T-helper 2 cell treated with Interferon-gamma antibody and Interleukin-4, amounts not matched to agents 5 μg/mL and 100 μg/mL, for 36 hours (primary cell): ENCODE results near the gene USP40.
A peak's percentile ranks its signal among the peaks of the same experiment; 100 is the strongest.

Experiments
- DNase-seq: peaks from one replicate; pipeline ENCODE4 v3.0.0; 2021; ENCODE audit warnings: low spot score
- H3K27ac Mint-ChIP-seq: one replicate; pipeline ENCODE4 v1.8.0; 2021; ENCODE audit warnings: mild to moderate bottlenecking, mixed read lengths
- H3K27me3 Mint-ChIP-seq: one replicate; pipeline ENCODE4 v1.8.0; 2021; ENCODE audit warnings: low read depth, mixed read lengths
- H3K36me3 Mint-ChIP-seq: one replicate; pipeline ENCODE4 v1.8.0; 2021; ENCODE audit warnings: low read depth, mixed read lengths
- H3K4me1 Mint-ChIP-seq: one replicate; pipeline ENCODE4 v1.8.0; 2021; ENCODE audit warnings: low read depth, mixed read lengths
- H3K4me3 Mint-ChIP-seq: one replicate; pipeline ENCODE4 v1.8.0; 2022; ENCODE audit warnings: mild to moderate bottlenecking, moderate library complexity, mixed read lengths
- H3K9me3 Mint-ChIP-seq: one replicate; pipeline ENCODE4 v1.8.0; 2021; ENCODE audit warnings: mixed read lengths

Gene USP40

DNA sequence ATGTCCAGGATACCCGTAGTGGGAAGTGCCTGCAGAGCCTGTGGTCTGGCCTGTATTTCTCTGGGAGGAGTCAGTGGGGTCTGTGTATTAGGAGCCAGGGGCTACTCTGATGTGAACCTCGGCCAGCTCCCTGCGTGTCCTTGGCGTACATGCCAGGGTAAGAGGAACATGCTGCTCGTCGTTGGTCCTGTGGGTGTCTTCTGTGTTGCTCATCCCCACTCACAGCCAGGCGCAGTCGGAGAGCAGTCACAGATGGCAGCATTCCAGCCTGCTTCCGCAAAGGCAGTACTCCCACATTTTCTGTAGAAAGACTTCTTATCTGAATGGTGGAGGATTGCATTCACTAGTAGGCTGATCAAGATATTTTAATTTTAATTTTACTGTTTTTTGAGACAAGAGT, 127.4 kb downstream of the USP40 start:
- DNase-seq, result no peak
- H3K27me3 Mint-ChIP-seq, result no peaks in the 10 kb centered on the region
- H3K36me3 Mint-ChIP-seq, result peaks cover 55% of the 10 kb centered on the region
- H3K4me3 Mint-ChIP-seq, result no peak overlapping the region
- no peaks in the 10 kb centered on the region for H3K9me3 Mint-ChIP-seq
- peaks cover 5% of the 10 kb centered on the region for H3K4me1 Mint-ChIP-seq
- no peak overlapping the region for H3K27ac Mint-ChIP-seq

- DNase-seq, result no peak
- Mint-ChIP-seq H3K4me3 (no peak overlapping the region), H3K27me3 (no peaks in the 10 kb centered on the region), H3K4me1 (peaks cover 5% of the 10 kb centered on the region), H3K27ac (no peak overlapping the region), H3K36me3 (peaks cover 55% of the 10 kb centered on the region), H3K9me3 (no peaks in the 10 kb centered on the region)
These were observed 127.9 kb downstream of the USP40 start for GRCh38 chr2:233438573-233439147.

- H3K4me3 Mint-ChIP-seq, result no peak overlapping the region
- H3K9me3 Mint-ChIP-seq, result no peaks in the 10 kb centered on the region
- H3K4me1 Mint-ChIP-seq, result peaks cover 6% of the 10 kb centered on the region
- DNase-seq, result no peak
- H3K27ac Mint-ChIP-seq, result no peak overlapping the region
- no peaks in the 10 kb centered on the region for H3K27me3 Mint-ChIP-seq
- H3K36me3 Mint-ChIP-seq, result peaks cover 54% of the 10 kb centered on the region
These were observed 129.1 kb downstream of the USP40 start for GRCh38 chr2:233437439-233437955.

DNA sequence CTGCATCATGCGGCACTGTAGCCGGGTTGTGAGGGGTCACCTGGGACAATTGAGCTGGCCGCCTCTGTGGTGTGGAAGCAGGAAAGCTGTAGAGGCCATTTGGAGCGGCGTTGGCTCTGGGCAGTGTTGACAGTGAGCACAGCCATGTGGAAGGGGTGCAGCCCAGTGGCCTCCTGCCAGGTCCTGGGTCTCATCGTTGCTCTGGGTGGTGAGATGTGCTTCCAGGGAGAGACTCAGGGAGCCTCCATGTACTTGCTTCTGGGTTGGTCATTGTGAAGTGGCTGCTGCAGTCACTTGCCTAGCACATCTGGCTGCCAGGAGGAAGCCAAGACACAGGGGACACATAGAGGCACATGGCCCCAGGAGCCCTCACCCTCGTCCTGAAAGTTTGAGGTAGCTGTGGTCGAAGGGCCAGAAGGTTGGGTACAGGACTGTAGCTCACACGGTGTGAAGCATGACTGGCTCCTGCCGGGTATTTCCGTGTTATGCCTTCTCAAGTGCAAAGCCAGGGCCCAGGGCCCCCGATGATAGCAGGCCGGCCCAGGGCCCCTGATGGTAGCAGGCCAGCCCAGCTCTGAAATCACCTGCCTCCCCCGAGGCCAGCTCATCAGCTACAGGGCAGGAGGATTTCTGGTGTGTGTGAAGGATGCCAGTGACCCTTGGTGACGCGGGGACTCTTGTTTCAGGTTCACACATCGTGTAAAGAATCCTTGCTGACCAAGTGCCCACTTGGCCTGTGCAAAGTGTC, 129.7 kb downstream of the USP40 start:
- H3K27me3 Mint-ChIP-seq, result no peaks in the 10 kb centered on the region
- no peak overlapping the region for H3K27ac Mint-ChIP-seq
- no peaks in the 10 kb centered on the region for H3K9me3 Mint-ChIP-seq
- peaks cover 6% of the 10 kb centered on the region for H3K4me1 Mint-ChIP-seq
- peaks cover 49% of the 10 kb centered on the region for H3K36me3 Mint-ChIP-seq
- DNase-seq, result no peak
- no peak overlapping the region for H3K4me3 Mint-ChIP-seq

GRCh38 chr2:233436191-233436581, 130.4 kb downstream of the USP40 start:
- Mint-ChIP-seq H3K4me3 (no peak overlapping the region), H3K4me1 (peaks cover 6% of the 10 kb centered on the region), H3K27ac (peak overlapping the region; percentile 21), H3K9me3 (no peaks in the 10 kb centered on the region), H3K36me3 (peaks cover 51% of the 10 kb centered on the region), H3K27me3 (no peaks in the 10 kb centered on the region)
- DNase-seq, result no peak

DNA sequence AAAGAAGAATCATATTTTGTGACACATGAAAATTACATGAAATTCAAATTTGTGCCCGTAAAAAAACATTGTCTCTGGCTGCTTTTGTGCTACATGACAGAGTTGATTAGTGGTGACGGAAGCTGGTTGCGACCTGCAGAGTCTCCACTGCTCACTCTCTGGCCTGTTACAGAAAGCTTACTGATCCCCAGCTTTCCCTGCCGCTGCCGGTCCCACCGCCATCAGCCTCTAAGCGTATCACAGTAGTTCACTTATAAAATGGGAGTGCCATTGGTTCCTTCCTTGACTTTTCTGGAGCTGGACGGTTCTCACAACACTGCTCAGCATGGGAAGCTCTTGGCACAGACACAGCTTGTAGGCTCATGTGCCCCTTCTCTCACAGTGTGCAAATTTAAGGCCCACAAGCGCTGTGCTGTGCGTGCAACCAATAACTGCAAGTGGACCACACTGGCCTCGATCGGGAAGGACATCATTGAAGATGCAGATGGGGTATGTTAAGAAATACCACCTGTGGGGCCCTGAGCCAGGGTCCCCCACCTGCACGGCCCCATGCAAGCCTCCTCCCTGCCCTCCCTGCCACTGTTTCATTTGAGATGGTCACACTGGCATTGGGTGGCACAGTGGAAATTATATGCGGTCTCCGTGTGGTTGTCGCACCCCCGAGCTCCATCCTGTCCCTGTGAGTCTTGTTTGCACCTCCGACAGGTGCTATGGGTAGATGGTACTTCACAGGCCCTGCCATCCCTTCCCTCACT, 131.0 kb downstream of the USP40 start:
- H3K4me1 Mint-ChIP-seq, result peaks cover 6% of the 10 kb centered on the region
- H3K36me3 Mint-ChIP-seq, result peaks cover 49% of the 10 kb centered on the region
- no peak overlapping the region for H3K4me3 Mint-ChIP-seq
- no peak for DNase-seq
- no peaks in the 10 kb centered on the region for H3K27me3 Mint-ChIP-seq
- peak overlapping the region; percentile 21 for H3K27ac Mint-ChIP-seq
- H3K9me3 Mint-ChIP-seq, result no peaks in the 10 kb centered on the region

DNA sequence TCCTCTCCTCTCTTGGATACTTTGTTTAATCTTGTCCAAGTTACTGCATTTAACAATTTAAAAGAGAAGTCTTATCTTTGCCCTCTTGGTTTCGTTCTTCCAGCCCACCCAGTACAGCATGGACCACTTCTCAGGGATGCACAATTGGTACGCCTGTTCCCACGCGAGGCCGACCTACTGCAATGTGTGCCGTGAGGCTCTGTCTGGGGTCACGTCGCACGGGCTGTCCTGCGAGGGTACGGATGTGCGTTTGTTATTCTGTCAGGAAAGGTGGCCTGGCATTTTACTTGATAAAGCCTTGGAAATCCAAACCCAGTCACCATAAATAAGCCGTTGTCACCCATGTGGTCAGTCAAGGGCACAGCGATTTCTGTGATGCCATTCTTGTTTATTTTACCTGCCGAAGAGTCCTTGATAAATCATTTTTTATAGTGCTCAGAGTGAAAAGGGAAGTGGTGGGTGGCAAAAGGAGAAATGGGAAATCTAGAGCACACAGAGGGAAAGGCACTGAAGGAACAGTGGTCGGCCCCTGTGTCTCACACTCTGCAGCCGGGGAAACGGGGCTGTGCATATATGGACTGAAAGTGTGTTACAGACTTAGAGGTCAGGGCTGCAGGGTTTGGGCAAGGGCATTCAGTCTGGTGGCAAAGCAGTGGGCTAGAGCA, 131.8 kb downstream of the USP40 start:
- H3K4me1 Mint-ChIP-seq, result peaks cover 12% of the 10 kb centered on the region
- peaks cover 44% of the 10 kb centered on the region for H3K36me3 Mint-ChIP-seq
- H3K27me3 Mint-ChIP-seq, result no peaks in the 10 kb centered on the region
- no peak for DNase-seq
- H3K27ac Mint-ChIP-seq, result no peak overlapping the region
- no peak overlapping the region for H3K4me3 Mint-ChIP-seq
- H3K9me3 Mint-ChIP-seq, result no peaks in the 10 kb centered on the region

- no peak for DNase-seq
- H3K4me3 Mint-ChIP-seq, result no peak overlapping the region
- H3K27ac Mint-ChIP-seq, result no peak overlapping the region
- H3K9me3 Mint-ChIP-seq, result no peaks in the 10 kb centered on the region
- H3K4me1 Mint-ChIP-seq, result peaks cover 22% of the 10 kb centered on the region
- peaks cover 39% of the 10 kb centered on the region for H3K36me3 Mint-ChIP-seq
- no peaks in the 10 kb centered on the region for H3K27me3 Mint-ChIP-seq
These were observed 132.8 kb downstream of the USP40 start for GRCh38 chr2:233433794-233434193.

DNA sequence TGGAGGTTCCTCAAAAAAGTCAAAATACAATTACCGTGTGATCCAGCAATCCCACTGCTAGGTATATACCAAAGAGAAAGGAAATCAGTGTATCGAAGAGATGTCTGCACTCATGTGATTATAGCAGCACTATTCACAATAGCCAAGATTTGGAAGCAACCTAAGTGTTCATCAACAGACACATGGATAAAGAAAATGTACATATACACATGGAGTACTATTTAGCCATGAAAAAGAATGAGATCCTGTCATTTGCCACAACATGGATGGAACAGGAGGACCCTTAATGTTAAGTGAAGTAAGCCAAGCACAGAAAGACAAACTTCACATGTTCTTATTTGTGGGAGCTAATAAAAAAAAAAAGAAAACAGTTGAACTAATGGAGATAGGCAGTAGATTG, 133.6 kb downstream of the USP40 start:
- Mint-ChIP-seq H3K4me1 (peaks cover 27% of the 10 kb centered on the region), H3K36me3 (peaks cover 41% of the 10 kb centered on the region), H3K27ac (no peak overlapping the region)

DNA sequence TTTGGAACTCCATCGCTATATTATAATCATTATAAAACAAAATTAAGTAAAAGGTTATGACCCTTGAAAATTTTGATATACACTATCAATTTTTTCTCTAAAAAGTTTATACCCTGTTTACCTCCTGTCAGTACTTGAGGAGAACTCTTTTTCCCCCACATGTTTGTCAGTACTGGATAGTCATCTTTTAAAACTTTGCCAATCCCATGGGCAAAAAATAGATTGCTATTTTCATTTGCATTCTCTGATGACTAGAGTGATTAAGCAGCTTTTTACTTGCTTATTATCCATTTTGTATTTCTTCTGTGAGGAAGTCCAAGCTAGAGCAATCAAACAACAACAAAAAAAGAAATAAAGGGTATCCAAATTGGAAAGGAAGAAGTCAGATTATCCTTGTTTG, 135.9 kb downstream of the USP40 start:
- no peak overlapping the region for H3K27ac Mint-ChIP-seq
- no peaks in the 10 kb centered on the region for H3K27me3 Mint-ChIP-seq
- no peak for DNase-seq
- peaks cover 15% of the 10 kb centered on the region for H3K9me3 Mint-ChIP-seq
- H3K4me1 Mint-ChIP-seq, result peaks cover 41% of the 10 kb centered on the region
- no peak overlapping the region for H3K4me3 Mint-ChIP-seq
- peaks cover 54% of the 10 kb centered on the region for H3K36me3 Mint-ChIP-seq

More for the DNA sequence above, 133.6 kb downstream of the USP40 start:
- DNase-seq, result no peak
- Mint-ChIP-seq H3K9me3 (no peaks in the 10 kb centered on the region), H3K27me3 (no peaks in the 10 kb centered on the region), H3K4me3 (no peak overlapping the region)

GRCh38 chr2:233430081-233430480, 136.5 kb downstream of the USP40 start:
- H3K36me3 Mint-ChIP-seq, result peaks cover 52% of the 10 kb centered on the region
- H3K27ac Mint-ChIP-seq, result peak overlapping the region; percentile 53
- no peak for DNase-seq
- peaks cover 16% of the 10 kb centered on the region for H3K9me3 Mint-ChIP-seq
- H3K4me1 Mint-ChIP-seq, result peaks cover 43% of the 10 kb centered on the region
- peak overlapping the region; percentile 56 for H3K4me3 Mint-ChIP-seq
- no peaks in the 10 kb centered on the region for H3K27me3 Mint-ChIP-seq

GRCh38 chr2:233429175-233429897, 137.2 kb downstream of the USP40 start:
- H3K4me1 Mint-ChIP-seq, result peaks cover 45% of the 10 kb centered on the region
- DNase-seq, result no peak
- peaks cover 48% of the 10 kb centered on the region for H3K36me3 Mint-ChIP-seq
- H3K9me3 Mint-ChIP-seq, result peaks cover 16% of the 10 kb centered on the region
- no peaks in the 10 kb centered on the region for H3K27me3 Mint-ChIP-seq
- peak overlapping the region; percentile 56 for H3K4me3 Mint-ChIP-seq
- H3K27ac Mint-ChIP-seq, result peak overlapping the region; percentile 50

DNA sequence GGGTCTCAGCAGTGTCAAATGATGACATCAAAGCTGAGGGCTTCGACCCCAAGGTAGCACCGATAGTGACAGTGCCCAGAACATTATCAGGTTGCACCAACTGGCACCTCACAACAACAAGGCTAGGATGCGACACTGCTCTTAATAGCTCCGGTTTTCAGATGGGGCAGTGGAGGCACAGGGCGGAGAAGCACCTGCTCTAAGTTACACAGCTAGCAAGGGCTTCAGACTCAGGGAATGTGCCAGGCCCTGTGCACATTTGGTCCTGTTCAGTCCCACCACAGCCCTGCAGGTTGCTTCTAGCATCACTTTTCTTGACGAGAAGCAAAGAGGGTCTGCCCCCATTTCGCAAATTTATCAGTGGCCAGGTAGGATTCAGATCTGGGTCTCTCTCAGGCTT, 138.1 kb downstream of the USP40 start:
- peaks cover 16% of the 10 kb centered on the region for H3K9me3 Mint-ChIP-seq
- no peaks in the 10 kb centered on the region for H3K27me3 Mint-ChIP-seq
- DNase-seq, result no peak
- H3K36me3 Mint-ChIP-seq, result peaks cover 55% of the 10 kb centered on the region
- H3K4me3 Mint-ChIP-seq, result no peak overlapping the region
- H3K27ac Mint-ChIP-seq, result no peak overlapping the region
- peaks cover 53% of the 10 kb centered on the region for H3K4me1 Mint-ChIP-seq
